ENCODE measurements around the gene CYBRD1.

The CYBRD1 gene

DNA sequence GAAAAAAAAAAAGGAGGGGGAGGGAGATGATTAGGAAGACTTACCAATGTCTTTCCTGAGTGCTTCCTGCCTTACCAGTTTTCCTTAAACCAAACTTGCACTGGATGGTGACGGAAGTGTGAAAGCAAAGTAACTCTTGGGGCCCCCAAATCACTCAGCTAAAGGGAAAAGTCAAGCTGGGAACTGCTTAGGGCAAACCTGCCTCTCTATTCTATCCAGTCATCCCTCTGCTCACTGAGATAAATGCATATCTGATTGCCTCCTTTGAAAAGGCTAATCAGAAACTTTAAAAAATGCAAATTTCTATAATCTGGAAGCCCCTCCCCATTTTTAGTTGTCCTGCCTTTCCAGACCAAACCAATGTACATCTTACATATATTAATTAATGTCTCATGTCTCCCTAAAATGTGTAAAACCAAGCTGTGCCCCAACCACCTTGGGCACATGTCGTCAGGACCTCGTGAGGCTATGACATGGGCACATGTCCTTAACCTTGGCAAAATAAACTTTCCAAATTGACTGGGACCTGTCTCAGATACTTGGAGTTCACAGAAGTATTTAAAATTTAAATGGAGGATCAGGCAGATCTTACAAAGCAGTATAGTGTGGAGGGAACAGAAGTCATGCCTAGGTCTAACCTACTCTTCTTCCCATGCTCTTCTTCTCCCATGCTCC is 7.2 kb upstream of the CYBRD1 start:
- no peak for DNase-seq (ENCODE audit: low read depth)
- H3K4me3 ChIP-seq (ENCODE audit: low read depth, low read length): no peak overlapping the region
- TF ChIP-seq, protein P1, sequence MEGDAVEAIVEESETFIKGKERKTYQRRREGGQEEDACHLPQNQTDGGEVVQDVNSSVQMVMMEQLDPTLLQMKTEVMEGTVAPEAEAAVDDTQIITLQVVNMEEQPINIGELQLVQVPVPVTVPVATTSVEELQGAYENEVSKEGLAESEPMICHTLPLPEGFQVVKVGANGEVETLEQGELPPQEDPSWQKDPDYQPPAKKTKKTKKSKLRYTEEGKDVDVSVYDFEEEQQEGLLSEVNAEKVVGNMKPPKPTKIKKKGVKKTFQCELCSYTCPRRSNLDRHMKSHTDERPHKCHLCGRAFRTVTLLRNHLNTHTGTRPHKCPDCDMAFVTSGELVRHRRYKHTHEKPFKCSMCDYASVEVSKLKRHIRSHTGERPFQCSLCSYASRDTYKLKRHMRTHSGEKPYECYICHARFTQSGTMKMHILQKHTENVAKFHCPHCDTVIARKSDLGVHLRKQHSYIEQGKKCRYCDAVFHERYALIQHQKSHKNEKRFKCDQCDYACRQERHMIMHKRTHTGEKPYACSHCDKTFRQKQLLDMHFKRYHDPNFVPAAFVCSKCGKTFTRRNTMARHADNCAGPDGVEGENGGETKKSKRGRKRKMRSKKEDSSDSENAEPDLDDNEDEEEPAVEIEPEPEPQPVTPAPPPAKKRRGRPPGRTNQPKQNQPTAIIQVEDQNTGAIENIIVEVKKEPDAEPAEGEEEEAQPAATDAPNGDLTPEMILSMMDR (conservative IDR thresholded peaks at IDR 0.05; ENCODE audit: low read depth, low read length): no peak

DNA sequence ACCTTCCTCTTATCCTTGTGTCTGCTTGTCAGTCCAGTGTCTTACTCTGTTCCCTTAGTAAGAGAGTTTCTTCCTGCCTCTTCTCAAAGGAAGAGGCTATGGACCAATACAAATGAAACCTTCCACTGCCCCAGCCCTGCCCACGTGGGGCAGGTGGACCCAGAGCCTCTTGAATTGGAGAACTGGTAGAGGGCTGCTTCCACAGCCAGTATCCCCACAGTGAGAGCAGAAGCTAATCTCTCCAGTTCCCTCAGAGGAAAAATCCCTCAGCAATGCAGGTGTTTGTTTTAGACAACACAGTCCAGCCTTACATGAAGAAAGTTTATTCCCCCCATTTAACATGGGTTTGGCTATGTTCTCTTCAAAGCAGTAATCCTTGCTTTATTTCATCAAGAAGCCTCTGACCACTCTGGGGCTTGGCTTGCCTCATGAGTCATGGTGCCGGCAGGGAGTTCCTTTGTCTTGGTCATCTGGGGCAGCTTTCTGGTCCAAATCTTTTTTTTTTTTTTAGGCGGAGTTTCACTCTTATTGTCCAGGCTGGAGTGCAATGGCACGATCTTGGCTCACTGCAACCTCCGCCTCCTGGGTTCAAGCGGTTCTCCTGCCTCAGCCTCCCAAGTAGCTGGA is 6.5 kb upstream of the CYBRD1 start:
- DNase-seq (ENCODE audit: low read depth): peak; percentile 78
- TF ChIP-seq, protein P1 (conservative IDR thresholded peaks at IDR 0.05; ENCODE audit: low read depth, low read length): no peak
- H3K4me3 ChIP-seq (ENCODE audit: low read depth, low read length): no peak overlapping the region

DNA sequence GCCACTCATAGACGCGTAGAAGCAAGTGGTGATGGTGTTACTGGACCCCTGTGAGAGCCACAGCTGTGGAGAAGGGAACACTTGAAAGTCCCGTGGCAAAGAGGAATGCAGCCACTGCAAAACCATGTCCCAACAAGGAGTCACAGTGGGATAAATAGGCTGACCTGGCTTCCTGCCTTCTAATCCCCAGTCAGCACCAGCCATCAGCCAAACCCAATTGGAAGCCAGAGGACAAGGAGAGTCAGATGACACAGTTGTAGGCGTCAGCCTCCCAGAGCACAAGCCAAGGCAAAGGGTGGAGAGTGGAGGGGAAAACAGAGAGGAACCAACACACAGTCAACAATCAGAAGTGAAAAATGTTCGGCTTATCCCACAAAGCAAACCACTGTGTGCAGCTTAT is 5.5 kb upstream of the CYBRD1 start:
- no peak overlapping the region for H3K4me3 ChIP-seq (ENCODE audit: low read depth, low read length)
- TF ChIP-seq, protein P1 (conservative IDR thresholded peaks at IDR 0.05; ENCODE audit: low read depth, low read length): no peak
- no peak for DNase-seq (ENCODE audit: low read depth)

DNA sequence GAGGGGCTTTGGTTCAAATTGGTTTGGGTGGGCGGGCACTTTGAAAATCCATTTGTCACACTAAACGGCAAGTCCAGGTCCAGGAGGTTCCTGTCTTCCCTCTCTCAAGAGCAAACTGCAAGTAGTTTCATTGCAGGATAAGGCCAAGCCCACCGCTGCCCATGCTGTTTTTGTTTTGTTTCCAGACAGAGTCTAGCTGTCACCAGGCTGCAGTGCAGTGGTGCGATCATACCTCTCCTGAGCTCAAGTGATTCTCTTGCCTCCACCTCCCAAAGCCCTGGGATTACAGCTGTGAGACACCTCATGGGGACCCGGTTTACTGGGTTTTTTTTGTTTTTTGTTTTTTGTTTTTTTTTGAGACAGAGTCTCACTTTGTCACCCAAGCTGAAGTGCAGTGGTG is 1.8 kb upstream of the CYBRD1 start:
- H3K4me3 ChIP-seq (ENCODE audit: low read depth, low read length): no peak overlapping the region
- no peak for DNase-seq (ENCODE audit: low read depth)
- TF ChIP-seq, protein P1 (conservative IDR thresholded peaks at IDR 0.05; ENCODE audit: low read depth, low read length): no peak

DNA sequence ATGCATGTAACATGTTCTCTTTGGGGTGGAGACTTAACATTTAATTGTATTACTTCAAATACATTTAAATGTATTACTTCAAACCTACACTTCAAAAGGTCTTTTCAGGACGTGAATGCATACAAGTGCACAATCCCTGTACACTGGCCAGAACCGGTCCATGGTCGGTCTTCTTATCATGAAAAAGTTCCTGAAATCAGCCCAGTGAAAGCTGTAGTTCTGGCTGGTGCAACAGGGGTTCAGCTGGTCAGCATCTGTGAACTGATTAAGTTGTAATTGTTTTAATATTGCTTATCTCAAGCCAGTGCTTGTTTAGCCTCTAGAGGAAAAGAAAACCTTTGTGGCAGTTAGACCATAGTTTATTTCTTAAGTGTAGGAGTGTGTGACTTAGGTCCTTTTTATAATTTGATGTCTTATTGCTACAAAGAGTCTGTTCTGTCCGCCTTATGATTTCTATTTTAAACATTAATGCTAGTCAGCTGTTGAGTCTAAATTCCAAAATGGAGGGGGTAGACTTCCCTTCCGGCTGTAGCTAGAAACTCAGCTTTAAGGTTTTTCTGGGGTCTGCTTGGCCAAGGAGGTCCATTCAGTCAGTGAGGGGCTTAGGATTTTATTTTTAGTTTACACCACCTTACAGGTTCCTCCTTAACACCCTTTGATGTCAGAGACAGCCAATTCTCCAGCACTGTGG is 768 bp upstream of the CYBRD1 start:
- TF ChIP-seq, protein P1 (conservative IDR thresholded peaks at IDR 0.05; ENCODE audit: low read depth, low read length): no peak
- DNase-seq (ENCODE audit: low read depth): no peak
- H3K4me3 ChIP-seq (ENCODE audit: low read depth, low read length): peak overlapping the region; percentile 85

DNA sequence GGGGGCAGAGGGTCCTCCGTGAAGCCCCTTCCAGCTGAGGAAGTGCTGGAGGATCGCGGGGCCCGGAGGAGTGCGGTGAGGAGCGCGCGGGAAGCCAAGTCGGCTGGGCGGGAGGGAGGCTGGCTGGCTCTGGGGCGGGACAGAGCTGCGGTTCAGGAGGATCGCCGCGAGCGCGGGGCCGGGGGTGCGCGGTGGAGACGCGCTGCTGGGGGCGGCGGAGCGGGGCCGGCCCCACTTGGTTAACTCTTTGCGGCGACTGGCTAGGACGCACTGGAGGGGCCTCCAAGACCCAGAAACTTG is 464 bp downstream of the CYBRD1 start:
- DNase-seq (ENCODE audit: low read depth): peak; percentile 58
- peak overlapping the region; percentile 85 for H3K4me3 ChIP-seq (ENCODE audit: low read depth, low read length)
- TF ChIP-seq, protein P1 (conservative IDR thresholded peaks at IDR 0.05; ENCODE audit: low read depth, low read length): no peak

Measured in choroid plexus epithelial cell (primary cell).